GM19025 (cell line): ENCODE results near the gene CD55.
"Not testable (repeated sequence)": the region's sequence is repeated elsewhere in the genome, so short reads cannot be mapped to it uniquely, and the experiment has no call there.

Source experiments
- ATAC-seq: cut with Tn5 transposase; IDR thresholded peaks from one replicate; pipeline ENCODE4 v1.9.1; 2021; ENCODE audit warnings: mild to moderate bottlenecking, low read depth, moderate library complexity; ENCODE audit not compliant: unreplicated experiment

CD55 gene

DNA sequence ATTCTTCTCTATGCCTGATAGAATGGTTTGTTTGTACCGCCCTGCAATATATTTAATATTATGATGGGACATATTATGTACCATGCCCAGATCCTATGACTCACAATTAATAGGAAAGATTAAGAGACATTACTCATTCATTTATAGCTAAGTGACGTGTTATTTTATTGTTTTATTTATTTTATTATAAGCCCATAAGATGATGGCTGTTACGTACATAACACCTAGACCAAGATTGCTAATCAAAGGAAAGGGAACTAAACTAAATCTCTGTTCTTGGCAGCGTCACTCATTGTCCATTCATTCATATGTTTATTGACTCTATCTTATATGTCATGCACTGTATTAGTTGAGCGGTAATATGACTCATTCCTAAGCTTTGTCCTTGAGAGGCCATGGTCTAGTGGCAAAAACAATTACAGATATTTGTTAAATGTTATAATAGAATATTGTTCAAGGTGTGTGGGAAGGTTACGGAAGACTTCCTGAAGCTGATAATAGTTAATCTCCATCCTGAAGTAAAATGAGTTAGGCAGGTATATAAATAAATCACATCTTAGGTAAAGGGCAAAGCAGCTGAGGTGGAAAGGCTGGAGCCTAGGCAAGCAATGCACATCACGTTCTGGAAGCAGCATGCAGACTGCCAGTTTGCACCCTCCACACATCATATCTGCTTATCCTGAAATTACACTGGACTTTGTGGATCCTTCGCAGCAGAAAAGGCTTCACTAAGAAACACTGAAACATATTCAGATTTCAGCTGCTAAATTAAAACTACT is 16.6 kb upstream of the CD55 start:
- ATAC-seq: no peak

DNA sequence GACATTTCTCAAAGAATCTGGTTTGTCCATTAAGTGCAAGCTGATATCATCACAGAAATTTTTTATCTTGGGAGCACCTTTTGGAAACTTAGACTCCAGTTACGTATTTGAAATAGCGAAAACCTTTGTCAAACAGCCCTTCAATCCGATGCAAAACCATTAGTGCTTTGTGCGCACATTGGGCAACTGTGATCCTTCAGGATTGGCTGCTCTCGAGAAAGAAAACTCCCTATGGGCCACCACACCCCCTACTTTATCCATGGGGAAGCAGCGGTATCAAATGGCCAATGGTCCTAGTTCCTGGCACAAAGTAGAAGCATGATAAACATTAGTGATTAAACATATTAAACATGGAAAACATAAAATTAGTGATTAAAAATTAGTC is 16.0 kb upstream of the CD55 start:
- ATAC-seq: no peak

DNA sequence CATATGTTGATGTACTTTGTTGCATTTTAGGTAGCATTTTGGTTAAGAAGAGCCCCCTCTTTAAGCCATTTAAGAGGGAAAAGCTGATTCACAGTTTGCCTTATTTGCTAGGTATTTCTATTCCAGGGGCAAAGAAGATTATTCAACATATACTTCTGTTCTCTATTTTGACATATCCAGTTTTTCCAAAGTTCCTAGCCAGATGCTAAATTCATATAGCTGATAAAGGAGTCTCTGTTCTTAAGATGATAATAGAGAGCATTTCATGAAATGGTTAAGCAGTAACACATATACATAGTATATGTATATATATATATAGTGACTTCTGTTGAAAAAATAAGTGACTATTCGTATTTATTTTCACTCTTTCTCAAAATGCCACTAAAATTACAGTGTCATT is 15.5 kb upstream of the CD55 start:
- no peak for ATAC-seq

DNA sequence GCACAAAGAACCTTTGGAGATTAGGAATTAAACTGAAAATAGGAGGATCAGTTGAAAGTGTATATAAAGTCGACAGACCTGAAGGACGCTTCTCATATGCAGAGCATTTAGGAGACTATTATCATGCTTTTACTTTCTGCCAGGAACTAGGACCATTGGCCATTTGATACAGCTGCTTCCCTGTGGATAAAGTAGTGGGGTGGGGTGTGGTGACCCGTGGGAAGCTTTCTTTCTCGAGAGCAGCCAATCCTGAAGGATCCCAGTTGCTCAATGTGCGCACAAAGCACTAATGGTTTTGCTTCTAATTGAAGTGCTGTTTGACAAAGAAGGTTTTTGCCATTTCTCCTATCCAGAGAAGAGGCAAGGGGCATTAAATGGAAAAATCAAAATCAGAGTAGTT is 14.9 kb upstream of the CD55 start:
- no peak for ATAC-seq

DNA sequence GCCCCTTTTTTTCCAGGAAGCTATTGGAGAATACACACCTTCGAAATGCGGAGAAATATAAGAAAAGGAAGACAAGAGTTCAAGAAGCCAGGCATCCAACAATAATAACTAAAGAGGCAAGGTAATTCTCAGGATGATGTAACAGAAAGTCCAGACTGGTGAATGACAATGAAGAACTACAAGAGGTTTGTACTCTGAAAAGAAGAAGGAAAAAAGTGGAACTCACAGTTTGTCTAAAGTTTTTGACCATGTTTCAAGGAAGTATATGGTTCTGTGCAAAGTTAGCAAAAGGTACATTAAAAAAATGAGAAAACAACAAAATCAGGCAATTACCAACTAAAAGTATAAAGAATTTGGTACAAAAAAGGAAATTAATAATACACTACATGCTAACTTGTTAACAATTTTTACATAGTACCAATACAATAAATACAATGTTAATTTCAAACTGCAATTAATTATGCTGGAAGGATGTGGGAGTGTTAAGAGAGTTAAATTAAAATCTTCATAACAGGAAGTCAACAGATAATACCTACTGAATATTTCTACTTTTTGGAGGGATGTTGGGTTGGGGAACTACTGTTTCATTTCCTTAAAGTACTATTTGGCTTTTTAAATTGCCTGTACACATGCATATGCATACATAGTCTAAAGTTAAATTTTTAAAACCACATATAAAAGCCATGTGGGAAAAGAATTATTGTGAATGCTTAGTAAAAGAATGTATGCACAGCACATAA is 12.9 kb upstream of the CD55 start:
- no peak for ATAC-seq

DNA sequence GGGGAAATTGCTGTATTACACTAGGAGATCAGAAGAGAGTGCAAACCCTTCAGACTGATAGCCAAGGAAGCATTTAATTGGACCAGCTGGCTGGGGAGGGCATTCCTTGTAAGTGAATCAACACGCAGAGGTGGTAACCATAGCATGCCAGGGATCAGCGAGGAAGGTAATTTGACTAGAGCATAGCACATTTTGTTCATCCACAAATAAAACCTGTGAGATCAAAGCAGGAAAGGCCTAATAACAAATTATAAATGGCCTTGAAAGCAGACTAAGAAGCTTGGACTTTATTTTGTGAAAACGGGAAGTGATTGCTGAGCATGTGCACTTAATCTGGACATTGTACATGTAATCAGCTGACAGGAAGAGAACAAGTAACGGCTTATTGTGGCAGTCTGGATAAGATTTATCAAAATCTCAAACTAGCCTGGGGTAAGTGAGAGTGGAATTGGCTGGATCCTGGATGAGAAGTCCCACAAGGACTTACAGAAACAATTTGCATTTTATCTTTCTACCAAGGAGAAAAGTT is 11.7 kb upstream of the CD55 start:
- no peak for ATAC-seq

DNA sequence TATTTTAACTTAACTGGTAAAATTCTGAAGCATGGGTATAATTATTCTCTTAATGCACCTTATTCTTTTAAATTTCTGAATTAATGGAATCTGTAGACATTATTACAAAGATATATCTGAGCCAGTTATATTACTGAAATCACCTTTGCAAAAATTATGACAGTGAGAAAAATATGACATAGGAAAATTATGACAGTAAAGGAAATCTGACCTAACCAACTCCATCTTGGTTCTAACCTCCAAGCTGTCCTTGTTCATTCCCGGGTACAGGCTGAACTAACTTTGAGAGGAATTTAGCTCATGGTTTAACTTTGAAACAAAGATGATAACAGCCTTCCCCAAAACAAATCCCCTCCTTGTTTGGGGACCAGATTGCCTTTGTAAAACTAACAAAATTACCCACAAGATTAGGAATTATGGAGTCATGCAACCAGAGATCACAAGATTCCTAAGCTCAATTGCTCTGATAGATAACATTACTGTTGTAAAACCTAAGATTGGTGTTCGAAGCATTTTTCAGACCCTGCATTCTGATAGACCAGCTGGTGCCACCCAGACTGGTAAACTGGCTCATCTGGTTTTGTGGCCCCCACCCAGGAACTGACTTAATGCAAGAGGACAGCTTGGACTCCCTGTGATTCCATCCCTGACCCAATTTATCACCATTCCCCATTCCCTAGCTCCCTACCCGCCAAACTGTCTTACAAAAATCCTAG is 9.4 kb upstream of the CD55 start:
- ATAC-seq: no peak

DNA sequence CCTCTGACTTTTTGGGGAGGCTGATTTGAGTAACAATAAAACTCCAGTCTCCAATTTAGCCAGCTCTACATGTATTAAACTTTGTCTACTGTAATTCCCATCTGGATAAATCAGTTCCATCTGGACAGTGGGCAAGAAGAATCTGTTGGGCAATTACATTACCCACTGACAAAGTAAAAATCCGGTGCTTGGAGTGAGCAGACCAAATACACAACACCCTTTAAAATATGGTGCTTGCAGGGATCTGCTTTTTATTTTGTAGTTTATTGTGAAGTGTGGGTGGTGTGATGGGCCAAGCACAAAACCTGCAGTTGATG is 8.9 kb upstream of the CD55 start:
- no peak for ATAC-seq

DNA sequence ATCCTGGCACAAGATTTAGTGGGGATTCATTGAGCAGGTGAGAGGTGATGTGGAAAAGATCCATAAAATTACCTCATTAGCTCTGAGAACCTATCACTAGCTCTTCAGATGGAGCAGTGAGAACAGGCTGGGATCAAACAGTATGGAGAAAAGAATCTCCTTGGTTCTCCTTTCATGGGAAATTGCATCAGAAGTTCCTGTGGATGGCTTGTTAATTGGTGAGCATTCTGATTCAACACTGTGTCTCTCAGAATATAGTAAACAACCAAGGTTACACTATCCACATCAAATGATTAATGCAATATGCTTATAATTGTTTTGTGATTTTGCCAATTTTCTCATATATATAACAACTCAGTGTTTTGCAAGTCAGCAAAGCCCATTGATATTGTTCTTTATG is 8.3 kb upstream of the CD55 start:
- no peak for ATAC-seq

DNA sequence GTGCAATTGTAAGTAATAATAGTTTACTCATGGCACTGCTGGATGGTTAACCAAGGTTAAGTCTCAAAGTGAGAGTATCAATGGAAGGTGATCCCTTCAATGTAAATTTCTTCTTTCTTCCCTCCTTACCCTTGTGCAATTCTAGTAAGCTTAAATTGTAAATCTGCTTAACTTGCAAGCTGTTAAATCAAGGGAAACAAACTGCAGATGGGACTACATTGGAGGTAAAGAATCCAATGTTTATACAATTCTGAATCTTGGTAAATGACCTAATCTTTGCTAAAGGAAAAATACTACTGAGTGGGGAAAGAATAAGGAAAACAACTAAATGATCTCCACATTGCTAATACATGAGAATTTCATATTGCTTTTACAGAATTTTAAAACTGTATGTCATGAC is 6.7 kb upstream of the CD55 start:
- no peak for ATAC-seq

DNA sequence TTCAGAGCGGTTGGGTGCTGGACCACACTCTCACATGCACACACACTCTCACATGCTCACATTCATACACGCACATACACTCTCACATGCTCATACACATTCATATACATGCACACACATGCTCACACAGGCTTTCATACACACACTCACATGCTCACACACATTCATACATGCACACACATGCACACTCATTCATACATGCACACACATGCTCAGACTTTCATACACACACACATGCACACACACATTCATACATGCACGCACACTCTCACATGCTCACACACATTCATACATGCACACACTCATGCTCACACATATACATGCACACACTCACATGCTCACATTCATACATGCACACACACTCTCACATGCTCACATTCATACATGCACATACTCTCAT is 6.0 kb upstream of the CD55 start:
- ATAC-seq: no peak

DNA sequence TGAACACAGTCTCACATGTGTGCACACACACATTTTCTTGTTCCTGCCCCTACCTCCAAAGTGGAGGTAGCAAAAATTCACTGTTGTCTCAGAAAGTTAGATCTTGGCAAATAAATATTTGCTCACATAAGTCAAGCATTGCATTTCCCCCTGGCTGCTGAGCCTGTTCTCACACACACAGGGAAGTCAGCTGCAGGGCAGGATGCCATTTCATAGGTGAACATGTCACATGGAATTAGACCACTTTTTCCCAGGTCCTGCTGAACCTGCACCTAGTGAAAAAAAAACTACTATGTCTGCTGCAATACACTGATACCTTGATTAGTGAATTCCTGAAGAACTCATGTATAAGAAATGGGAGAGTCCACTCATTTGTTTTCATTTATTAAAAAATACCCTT is 5.3 kb upstream of the CD55 start:
- no peak for ATAC-seq

DNA sequence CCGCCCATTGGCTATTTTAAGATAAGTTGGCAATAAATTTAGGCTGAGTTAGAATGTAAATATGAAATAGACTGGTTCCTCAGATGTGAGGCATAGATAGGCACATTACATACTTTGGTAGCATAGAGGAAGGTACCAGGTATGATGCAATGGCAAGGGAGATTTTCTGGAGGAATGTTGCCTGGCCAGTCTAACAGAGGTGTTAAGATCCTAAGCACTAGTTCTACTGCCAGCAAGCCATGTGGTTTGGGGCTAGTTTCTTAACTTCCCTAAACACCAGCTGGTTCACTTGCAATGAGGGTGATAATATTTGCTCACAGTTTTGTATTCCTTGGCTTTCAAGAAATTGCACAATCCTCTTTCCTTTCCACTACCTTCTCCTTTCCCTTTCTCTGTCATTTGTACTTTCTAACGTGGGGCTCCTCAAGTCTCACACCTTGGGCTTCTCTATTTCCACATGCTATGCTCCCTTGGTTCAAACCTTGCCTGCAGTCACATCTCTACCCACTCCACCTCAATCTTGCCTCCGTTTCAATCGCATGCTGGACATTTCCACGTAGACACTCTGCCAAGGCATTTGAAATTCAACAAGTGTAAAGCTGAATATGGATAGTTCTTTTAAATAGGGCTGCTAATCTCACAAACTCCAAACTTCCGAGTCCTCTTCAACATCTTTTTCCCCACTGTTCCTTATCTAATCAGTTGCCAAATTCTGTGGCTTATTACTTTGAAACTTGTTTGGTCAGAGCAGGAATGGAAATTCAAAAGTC is 4.7 kb upstream of the CD55 start:
- no peak for ATAC-seq

DNA sequence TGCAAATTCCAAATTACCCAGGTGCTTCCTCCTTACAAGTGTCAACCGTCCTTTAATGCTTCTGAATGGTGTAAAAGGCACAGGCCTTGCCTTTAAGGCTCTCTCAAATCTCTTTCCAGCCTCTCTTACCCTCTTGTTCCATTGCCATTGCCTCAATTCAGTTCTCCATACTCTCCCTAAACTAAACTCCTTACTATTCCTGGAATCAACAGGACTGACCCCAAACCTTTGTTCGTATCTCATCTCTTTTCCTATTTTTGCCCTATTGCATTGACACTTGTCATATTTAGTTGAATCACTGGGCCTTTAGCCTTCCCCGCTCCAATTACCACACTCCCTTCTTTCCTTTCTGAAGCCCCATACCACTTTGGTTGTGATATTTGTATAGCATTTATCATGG is 3.9 kb upstream of the CD55 start:
- ATAC-seq: no peak

DNA sequence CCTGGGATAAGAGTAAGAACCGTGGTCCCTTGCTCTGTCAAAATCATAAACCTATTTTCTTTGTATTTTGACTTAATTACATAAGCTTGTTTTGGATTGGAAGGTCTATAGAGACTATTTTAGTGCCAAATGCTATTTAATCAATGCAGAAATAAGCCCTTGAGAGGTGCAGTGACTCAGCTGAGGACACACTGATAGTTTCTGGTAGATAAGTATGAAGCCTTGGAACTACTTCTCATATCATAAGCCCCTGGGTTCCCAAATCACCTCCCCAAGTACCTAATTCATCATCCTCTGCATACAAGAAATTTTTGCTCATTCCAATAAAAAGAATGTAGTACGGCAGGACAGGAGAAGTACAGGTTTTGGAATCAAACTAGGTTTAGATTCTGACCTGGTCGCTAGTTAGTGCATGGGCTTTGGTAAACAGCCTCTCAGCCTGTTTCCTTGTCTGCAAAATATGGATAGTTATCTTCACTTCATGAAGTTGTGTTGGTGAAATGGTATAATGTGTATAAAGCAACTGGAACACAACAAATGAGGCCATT is 3.3 kb upstream of the CD55 start:
- no peak for ATAC-seq

DNA sequence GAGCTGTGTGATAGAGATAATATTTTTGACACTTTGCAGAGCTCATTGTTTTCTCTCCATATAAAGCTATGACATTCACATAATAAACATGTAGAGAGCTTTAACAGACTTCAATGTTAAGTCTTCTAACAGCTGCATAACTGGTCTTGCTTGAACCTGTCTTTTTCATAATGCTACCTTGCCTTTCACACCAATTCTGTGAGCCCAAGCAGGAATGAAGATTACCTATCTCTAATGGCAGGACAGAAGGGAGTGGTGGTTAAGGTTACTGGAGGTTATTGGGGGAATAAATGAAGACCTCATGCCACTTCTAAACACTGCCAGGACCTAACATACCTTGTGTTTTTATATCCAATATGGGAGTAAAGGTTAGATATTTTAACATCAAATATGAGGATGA is 2.3 kb upstream of the CD55 start:
- ATAC-seq: no peak

DNA sequence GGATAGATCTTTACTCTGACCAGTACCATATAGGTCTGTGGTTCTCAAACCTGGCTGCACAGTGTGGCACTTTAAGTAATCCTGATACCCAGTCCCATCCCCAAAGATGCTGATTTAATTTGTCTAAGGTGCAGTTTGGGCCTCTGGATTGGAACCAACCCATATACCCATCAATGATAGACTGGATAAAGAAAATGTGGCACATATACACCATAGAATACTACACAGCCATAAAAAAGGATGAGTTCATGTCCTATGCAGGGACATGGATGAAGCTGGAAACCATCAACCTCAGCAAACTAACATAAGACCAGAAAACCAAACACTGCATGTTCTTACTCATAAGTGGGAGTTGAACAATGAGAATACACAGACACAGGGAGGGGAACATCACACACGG is 1.4 kb upstream of the CD55 start:
- not testable (repeated sequence) for ATAC-seq

DNA sequence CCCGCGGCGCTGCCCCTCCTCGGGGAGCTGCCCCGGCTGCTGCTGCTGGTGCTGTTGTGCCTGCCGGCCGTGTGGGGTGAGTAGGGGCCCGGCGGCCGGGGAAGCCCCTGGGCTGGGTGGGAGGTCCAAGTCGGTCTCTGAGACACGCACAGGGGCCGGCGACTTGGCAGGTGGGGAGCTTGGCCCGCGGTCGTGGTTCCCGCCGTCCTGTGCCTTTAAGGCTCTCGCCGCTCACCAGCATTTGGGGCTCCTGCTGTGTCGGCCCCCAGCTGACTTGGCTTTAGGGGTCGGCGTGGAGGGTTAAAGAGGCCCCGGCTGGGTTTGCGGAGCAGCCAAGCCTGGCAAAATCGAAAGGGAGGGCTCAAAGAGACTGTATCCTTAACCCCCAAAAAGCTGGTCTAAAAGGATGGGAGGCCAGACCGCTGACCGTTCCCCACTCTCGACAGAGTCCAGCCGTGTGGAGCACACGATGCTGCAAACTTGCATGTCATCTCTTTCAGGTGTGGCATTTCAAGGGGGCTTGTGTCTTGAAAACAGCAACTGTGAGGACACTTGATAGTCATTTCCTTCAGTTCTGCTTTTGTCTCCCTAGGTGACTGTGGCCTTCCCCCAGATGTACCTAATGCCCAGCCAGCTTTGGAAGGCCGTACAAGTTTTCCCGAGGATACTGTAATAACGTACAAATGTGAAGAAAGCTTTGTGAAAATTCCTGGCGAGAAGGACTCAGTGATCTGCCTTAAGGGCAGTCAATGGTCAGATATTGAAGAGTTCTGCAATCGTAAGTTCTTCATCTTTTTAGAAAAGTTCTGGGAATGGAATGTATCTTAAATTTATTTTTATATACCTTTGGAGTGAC is 540 bp downstream of the CD55 start:
- ATAC-seq: no peak

DNA sequence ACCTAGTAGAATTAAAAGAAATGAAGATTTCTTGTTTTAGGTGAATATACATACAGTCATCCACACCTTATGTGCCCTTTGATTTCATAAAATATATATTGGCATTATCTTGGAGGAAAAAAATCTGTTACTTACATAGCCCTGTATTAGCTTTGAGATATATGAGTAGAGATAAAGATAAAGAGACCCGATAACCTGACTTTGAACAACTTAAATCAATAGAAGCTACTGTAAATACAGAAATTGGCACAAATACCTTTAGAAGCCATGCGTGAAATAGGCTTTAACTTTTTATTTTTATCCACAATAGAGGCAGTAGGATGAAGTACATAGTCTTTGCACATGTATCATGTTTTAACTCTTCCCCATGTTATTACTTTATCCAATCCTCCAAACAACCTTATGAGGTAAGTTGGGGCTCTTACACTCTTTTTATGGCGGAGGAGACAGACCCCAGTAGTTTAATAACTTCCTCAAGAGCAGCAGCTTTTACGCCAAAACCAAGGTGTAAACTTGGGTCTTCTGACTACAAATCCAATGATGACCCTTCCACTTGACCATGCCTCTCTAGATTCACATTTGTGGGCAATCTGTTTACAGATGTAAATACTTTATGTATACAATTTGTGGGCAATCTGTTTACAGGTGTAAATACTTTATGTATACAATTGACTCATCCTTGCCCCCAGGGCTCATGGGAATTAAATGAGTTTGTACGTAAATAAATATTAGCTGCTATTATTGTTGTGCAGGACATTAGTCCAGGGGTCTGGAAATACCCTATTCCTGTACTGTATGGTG is 2.1 kb downstream of the CD55 start:
- no peak for ATAC-seq
